PC-3 (cell line): Measurements from ENCODE around the gene F13A1.

Experiments
- EZH2 ChIP-seq: fragments of 300-600 bp; sonication (generic); IDR thresholded peaks from one replicate; pipeline ENCODE4 v1.6.1; 2017; ENCODE audit warnings: antibody characterized with exemption, mild to moderate bottlenecking, low read length; ENCODE audit not compliant: unreplicated experiment
- TF ChIP-seq, protein P1 (sequence below): fragments of 300-600 bp; sonication (generic); conservative IDR thresholded peaks from 2 replicates; pipeline ENCODE4 v1.5.1; 2017; ENCODE audit warnings: antibody characterized with exemption, low read depth, mild to moderate bottlenecking, low read length

DNA sequence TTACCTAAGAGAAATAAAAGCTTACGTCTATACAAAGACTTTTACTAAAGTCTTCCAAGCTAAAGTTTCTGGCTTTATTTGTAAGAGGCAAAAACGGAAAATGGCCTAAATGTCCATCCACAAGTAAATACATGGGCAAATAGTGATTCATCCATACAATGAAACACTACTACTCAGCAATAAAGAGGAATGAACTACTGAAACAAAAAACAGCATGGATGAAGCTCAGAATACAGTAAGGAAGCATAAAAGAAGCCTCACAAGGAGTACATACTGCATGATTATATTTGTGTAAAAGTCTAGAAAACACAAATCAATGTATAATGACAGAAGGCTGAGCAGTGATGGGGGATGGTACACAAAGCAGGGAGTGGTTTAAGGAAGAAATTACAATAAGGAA lies 84.7 kb downstream of the F13A1 start:
- TF ChIP-seq, protein P1, sequence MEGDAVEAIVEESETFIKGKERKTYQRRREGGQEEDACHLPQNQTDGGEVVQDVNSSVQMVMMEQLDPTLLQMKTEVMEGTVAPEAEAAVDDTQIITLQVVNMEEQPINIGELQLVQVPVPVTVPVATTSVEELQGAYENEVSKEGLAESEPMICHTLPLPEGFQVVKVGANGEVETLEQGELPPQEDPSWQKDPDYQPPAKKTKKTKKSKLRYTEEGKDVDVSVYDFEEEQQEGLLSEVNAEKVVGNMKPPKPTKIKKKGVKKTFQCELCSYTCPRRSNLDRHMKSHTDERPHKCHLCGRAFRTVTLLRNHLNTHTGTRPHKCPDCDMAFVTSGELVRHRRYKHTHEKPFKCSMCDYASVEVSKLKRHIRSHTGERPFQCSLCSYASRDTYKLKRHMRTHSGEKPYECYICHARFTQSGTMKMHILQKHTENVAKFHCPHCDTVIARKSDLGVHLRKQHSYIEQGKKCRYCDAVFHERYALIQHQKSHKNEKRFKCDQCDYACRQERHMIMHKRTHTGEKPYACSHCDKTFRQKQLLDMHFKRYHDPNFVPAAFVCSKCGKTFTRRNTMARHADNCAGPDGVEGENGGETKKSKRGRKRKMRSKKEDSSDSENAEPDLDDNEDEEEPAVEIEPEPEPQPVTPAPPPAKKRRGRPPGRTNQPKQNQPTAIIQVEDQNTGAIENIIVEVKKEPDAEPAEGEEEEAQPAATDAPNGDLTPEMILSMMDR = no peak
- no peak for TF ChIP-seq EZH2
